ENCODE measurements around the gene MOB1A. TPM values are rescaled to one million over a fixed set of nuclear protein-coding genes. Genes with fewer than 3 reads are reported as not detected.

MOB1A gene
- total and polyA plus RNA-seq, 2 of the 8 experiments (the other 6 are each of a cell fraction or from before 2014, with no cell fraction given): 21.6 to 91.7 TPM

DNA sequence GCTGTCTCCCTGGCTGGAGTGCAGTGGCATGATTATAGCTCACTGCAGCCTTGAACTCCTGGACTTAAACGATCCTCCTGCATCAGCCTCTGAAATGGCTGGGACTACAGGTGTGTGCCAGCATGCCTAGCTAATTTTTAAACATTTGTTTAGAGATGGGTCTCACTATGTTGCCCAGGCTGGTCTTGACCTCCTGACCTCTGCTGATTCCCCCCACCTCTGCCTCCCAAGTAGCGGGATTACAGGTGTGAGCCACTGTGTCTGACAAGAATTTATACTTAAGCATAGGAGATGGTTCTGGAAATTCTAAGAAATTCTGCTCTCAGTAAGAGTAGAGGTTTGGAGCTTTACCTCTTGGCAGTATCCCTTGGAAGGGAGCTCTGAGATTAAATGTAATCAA is 38.0 kb upstream of the MOB1A start:
- no peaks in the 10 kb centered on the region for H3K23me2 ChIP-seq (ENCODE audit: low read depth, low read length)
- H3K4me3 ChIP-seq (ENCODE audit: extremely low read depth in 1 of 4, insufficient read depth in 2 of 4, low read depth in 3 of 4, low read length in 4 of 4): no peak overlapping the region
- H3K14ac ChIP-seq (ENCODE audit: insufficient read length): no peak overlapping the region
- 0 out of 4 replicates have a peak, but pooled peaks cover 0 to 3% of the 10 kb centered on the region in 2 experiments for H3K79me2 ChIP-seq (ENCODE audit: control insufficient read depth in 1 of 2, insufficient read depth in 2 of 2, low read length in 2 of 2)
- no peak overlapping the region for H3K27ac ChIP-seq (ENCODE audit: low read depth, low read length)
- peak in 1 of 2 experiments; percentile 16 for DNase-seq (ENCODE audit: low read depth in 1 of 2, low spot score in 2 of 2)
- H2BK120ac ChIP-seq (replicated peaks; ENCODE audit: low read depth, low read length): no peak overlapping the region
- no peak overlapping the region for H2AFZ ChIP-seq (ENCODE audit: low read length)
- H3K18ac ChIP-seq (ENCODE audit: extremely low read depth, low read length): no peak overlapping the region
- H2BK12ac ChIP-seq (ENCODE audit: low read depth, low read length): no peak overlapping the region
- H3K23ac ChIP-seq (ENCODE audit: insufficient read length): no peak overlapping the region
- FAIRE-seq: no peak
- CTCF ChIA-PET (ENCODE audit: partially characterized antibody): interaction anchor here (1.0 to 2.3 kb wide), 4 partner anchors 10 to 33 kb away, joined by 3 to 10 read pairs (median 6); partner anchors contain the start of gene MTHFD2
- no peaks in the 10 kb centered on the region for H3K9me3 ChIP-seq (ENCODE audit: insufficient read depth in 2 of 2, low read depth in 1 of 2, low read length in 1 of 2)
- H2BK15ac ChIP-seq (ENCODE audit: low read length): no peak overlapping the region
- H2BK5ac ChIP-seq (ENCODE audit: low read depth, low read length): no peak overlapping the region
- H4K91ac ChIP-seq (replicated peaks; ENCODE audit: insufficient read length, low read length): no peak overlapping the region
- H4K5ac ChIP-seq (ENCODE audit: insufficient read length, low read depth, low read length): no peak overlapping the region
- 92% methylated on average over 2 of the region's 2 CpGs; no CpG with 5 or more reads in 1 of the 2 experiments for WGBS, 2 experiments (ENCODE audit: extremely low coverage in 1 of 2, insufficient coverage in 1 of 2, insufficient read length in 1 of 2, insufficient replicate concordance in 2 of 2, low coverage in 1 of 2, low lambda C conversion rate in 2 of 2, missing lambda C conversion rate in 1 of 2)
- H3K79me1 ChIP-seq (ENCODE audit: low read depth, low read length): no peaks in the 10 kb centered on the region
- no peak overlapping the region for H2AK5ac ChIP-seq (ENCODE audit: low read depth, low read length)
- POLR2A ChIA-PET (ENCODE audit: partially characterized antibody): interaction anchor here (1.7 to 72.1 kb wide), 3 partner anchors 12 to 39 kb away, joined by 6 to 2699 read pairs (median 73); partner anchors contain the start of genes BOLA3, MOB1A and MTHFD2
- TF ChIP-seq BACH1 (IDR thresholded peaks at IDR 0.05; ENCODE audit: low read length) (no peak), POLR2AphosphoS5 (IDR thresholded peaks at IDR 0.05; ENCODE audit: low read depth, low read length) (peak; percentile 43)
- no peak overlapping the region for H4K8ac ChIP-seq (ENCODE audit: extremely low read depth, insufficient read depth, low read length)
- H3K36me3 ChIP-seq (ENCODE audit: control insufficient read depth in 2 of 4, insufficient read depth in 4 of 4, low read length in 3 of 4): peaks cover 9 to 84% (median 47%) of the 10 kb centered on the region in 4 experiments
- H3K4ac ChIP-seq (replicated peaks; ENCODE audit: insufficient read length, low read depth, low read length): no peak overlapping the region
- no peak overlapping the region for H3K4me2 ChIP-seq (ENCODE audit: insufficient read depth in 1 of 2, low read depth in 2 of 2, low read length in 2 of 2)
- no peak overlapping the region for H2BK20ac ChIP-seq (ENCODE audit: low read length)
- peaks cover 2 to 5% of the 10 kb centered on the region in 2 experiments for H4K20me1 ChIP-seq (replicated peaks in 1 of 2; ENCODE audit: control insufficient read depth in 1 of 2, insufficient read depth in 2 of 2, low read length in 2 of 2)
- no peaks in the 10 kb centered on the region for H3K4me1 ChIP-seq (replicated peaks in 1 of 4; ENCODE audit: control insufficient read depth in 3 of 4, insufficient read depth in 4 of 4, low read length in 3 of 4)
- no peak overlapping the region for H3K56ac ChIP-seq (replicated peaks; ENCODE audit: insufficient read length, low read depth, low read length)
- no peak overlapping the region; a peak in 1 of 7 replicates for H3K9ac ChIP-seq (replicated peaks in 1 of 4; ENCODE audit: extremely low read depth in 1 of 4, low read depth in 3 of 4, low read length in 3 of 4)
- H3K27me3 ChIP-seq (replicated peaks in 1 of 4; ENCODE audit: control insufficient read depth in 3 of 4, extremely low read depth in 1 of 4, insufficient read depth in 3 of 4, low read length in 3 of 4): no peaks in the 10 kb centered on the region

Measured in H1 (cell line).